Thoracic aorta (tissue), 2 donors: Measurements from ENCODE around the gene ZNF41. TPM values are rescaled to one million over a fixed set of nuclear protein-coding genes. Genes with fewer than 3 reads are reported as not detected.

ENCODE experiments used
- ATAC-seq: fragments of 150-250 bp; one replicate; pipeline ENCODE4 v1.8.0; 2017; ENCODE audit warnings: low read depth; ENCODE audit not compliant: insufficient number of reproducible peaks, low FRiP score
- DNase-seq: peaks from one replicate; pipeline ENCODE4 v3.0.0-alpha.2; 2020; ENCODE audit warnings: low spot score
- H3K27ac ChIP-seq, 2 donors: fragments of 200-600 bp; sonication (generic); 1 replicate in 1 of 2; 2 replicates in 1 of 2; pipeline ENCODE4 v1.5.1; 2016; ENCODE audit warnings: mild to moderate bottlenecking in 2 of 2, moderate library complexity in 2 of 2
- H3K27me3 ChIP-seq: fragments of 200-600 bp; sonication (generic); replicated peaks from 2 replicates; pipeline ENCODE4 v1.6.0; 2016; ENCODE audit warnings: mild to moderate bottlenecking; ENCODE audit not compliant: insufficient read depth
- H3K36me3 ChIP-seq: fragments of 200-600 bp; sonication (generic); one replicate; pipeline ENCODE4 v1.5.1; 2016
- H3K4me1 ChIP-seq, 2 donors: fragments of 200-600 bp; sonication (generic); 1 replicate in 1 of 2; 2 replicates in 1 of 2; pipeline versions ENCODE4 v1.5.1 to v1.6.0; 2016; ENCODE audit warnings: low read depth in 2 of 2, mild to moderate bottlenecking in 1 of 2; ENCODE audit not compliant: control insufficient read depth in 1 of 2
- H3K4me3 ChIP-seq: fragments of 200-600 bp; sonication (generic); 2 replicates; pipeline ENCODE4 v1.5.1; 2016; ENCODE audit warnings: mild to moderate bottlenecking
- H3K9me3 ChIP-seq: fragments of 200-600 bp; sonication (generic); 2 replicates; pipeline ENCODE4 v1.5.1; 2016
- total RNA-seq, 2 donors: library from RNA; depleted of rRNA; stranded (reverse); fragments of >200 nt; gene quantifications; one replicate each; pipeline versions ENCODE4 v1.1.0 to v1.2.3, GENCODE V29; 2016
- TF ChIP-seq, protein P1 (sequence below): fragments of 200-600 bp; sonication (generic); IDR thresholded peaks from one replicate; pipeline ENCODE4 v1.5.1; 2019; ENCODE audit warnings: antibody characterized with exemption

The ZNF41 gene
- total RNA-seq, 2 donors from 2014 or later = 8.1 to 9.1 TPM

DNA sequence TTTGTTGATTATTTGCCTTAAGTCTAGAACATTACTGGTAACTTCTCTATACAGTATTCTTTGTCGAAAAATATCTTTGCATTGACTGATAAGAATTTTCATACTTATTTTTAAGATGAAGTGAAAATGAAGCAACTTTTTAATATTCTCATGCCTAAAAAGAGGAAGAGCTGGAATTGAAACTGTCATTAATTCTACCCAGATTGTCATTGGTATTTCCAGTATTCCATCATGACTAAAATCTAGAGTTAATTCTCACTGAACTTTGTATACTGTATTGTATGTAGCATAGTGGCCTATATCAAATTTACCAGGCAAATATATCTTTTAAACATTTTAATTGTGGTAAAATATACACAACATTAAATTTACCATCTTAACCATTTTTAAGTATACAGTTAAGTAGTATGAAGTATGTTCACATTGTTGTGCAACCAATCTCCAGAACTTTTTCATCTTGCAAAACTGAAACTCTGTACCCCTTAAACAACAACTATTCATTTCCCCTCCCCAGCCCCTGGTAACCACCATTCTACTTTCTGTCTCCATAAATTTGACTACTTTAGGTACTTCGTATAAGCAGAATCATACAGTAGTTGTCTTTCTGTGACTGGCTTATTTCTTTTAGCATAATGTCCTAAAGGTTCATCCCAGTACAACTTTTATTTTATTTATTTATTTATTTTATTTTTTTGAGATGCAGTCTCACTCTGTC, 24.3 kb upstream of the ZNF41 start:
- Histone ChIP-seq H3K4me1 (no peaks in the 10 kb centered on the region), H3K27ac (no peak overlapping the region), H3K36me3 (no peaks in the 10 kb centered on the region), H3K4me3 (no peak overlapping the region), H3K27me3 (no peaks in the 10 kb centered on the region), H3K9me3 (no peaks in the 10 kb centered on the region)
- TF ChIP-seq, protein P1, sequence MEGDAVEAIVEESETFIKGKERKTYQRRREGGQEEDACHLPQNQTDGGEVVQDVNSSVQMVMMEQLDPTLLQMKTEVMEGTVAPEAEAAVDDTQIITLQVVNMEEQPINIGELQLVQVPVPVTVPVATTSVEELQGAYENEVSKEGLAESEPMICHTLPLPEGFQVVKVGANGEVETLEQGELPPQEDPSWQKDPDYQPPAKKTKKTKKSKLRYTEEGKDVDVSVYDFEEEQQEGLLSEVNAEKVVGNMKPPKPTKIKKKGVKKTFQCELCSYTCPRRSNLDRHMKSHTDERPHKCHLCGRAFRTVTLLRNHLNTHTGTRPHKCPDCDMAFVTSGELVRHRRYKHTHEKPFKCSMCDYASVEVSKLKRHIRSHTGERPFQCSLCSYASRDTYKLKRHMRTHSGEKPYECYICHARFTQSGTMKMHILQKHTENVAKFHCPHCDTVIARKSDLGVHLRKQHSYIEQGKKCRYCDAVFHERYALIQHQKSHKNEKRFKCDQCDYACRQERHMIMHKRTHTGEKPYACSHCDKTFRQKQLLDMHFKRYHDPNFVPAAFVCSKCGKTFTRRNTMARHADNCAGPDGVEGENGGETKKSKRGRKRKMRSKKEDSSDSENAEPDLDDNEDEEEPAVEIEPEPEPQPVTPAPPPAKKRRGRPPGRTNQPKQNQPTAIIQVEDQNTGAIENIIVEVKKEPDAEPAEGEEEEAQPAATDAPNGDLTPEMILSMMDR = no peak
- DNase-seq (no peak), ATAC-seq (no peak)

DNA sequence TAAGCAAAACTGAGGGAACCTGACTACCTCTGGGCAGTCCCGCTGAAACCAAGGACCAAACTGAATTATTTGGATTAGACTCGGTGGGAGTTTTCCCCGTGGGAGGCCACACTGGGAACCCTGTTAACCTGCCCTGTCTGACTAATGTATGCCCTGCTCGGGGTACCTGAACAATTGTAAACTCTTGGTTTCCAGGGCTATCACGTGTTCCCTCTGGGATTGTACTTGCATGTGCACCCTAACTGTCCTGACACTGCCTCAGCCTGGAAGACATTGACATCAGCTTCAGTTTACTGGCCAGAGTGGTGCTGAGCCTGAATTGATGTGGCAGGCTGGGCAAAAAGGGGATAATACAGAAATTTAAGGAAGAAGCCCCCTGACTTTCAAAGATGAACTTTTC, 20.1 kb upstream of the ZNF41 start:
- no peak overlapping the region for H3K27ac ChIP-seq
- no peak for DNase-seq
- TF ChIP-seq, protein P1 = no peak

DNA sequence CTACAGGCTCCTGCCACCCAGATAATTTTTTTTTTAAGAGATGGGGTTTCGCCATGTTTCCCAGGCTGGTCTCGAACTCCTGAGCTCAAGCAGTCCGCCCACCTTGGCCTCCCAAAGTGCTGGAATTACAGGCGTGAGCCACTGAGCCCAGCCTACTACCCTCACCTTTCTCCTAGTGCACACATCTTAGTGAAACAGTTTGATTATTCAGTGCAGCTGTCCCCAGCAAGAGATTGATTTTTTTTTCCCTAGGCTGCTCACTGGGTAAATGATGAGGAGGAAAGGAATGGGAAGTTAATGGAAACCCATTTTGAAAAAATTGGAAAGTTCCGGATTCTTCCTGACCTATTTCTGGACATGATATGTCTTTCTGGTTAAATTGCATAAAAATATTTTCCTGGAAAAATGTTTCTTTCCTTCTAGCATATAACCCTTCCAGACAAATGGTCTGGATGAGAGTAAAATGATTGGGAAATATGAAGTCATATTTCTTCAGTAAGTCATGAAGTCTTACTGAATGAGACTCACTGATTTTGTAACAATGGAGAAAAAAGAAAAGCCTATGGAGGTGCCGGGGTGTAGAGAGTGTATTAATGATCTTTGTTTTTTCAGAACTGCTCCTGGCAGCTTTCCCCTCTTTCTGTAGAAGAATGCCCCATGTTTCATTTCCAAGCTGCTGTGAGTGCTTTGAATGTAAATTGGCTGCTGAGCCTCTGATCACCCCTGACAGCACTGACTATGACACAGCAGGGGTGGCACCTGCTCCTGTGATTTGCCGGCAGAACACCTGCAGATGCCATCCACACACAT, 19.5 kb upstream of the ZNF41 start:
- no peaks in the 10 kb centered on the region for H3K9me3 ChIP-seq
- TF ChIP-seq, protein P1 = no peak
- H3K27ac ChIP-seq = no peak overlapping the region
- no peaks in the 10 kb centered on the region for H3K4me1 ChIP-seq
- no peaks in the 10 kb centered on the region for H3K27me3 ChIP-seq
- DNase-seq (no peak), ATAC-seq (no peak)
- H3K4me3 ChIP-seq = no peak overlapping the region
- H3K36me3 ChIP-seq = no peaks in the 10 kb centered on the region

More for the DNA sequence above, 20.1 kb upstream of the ZNF41 start:
- H3K36me3 ChIP-seq = no peaks in the 10 kb centered on the region
- no peaks in the 10 kb centered on the region for H3K27me3 ChIP-seq
- no peak for ATAC-seq
- no peaks in the 10 kb centered on the region for H3K9me3 ChIP-seq
- no peaks in the 10 kb centered on the region for H3K4me1 ChIP-seq
- no peak overlapping the region for H3K4me3 ChIP-seq

DNA sequence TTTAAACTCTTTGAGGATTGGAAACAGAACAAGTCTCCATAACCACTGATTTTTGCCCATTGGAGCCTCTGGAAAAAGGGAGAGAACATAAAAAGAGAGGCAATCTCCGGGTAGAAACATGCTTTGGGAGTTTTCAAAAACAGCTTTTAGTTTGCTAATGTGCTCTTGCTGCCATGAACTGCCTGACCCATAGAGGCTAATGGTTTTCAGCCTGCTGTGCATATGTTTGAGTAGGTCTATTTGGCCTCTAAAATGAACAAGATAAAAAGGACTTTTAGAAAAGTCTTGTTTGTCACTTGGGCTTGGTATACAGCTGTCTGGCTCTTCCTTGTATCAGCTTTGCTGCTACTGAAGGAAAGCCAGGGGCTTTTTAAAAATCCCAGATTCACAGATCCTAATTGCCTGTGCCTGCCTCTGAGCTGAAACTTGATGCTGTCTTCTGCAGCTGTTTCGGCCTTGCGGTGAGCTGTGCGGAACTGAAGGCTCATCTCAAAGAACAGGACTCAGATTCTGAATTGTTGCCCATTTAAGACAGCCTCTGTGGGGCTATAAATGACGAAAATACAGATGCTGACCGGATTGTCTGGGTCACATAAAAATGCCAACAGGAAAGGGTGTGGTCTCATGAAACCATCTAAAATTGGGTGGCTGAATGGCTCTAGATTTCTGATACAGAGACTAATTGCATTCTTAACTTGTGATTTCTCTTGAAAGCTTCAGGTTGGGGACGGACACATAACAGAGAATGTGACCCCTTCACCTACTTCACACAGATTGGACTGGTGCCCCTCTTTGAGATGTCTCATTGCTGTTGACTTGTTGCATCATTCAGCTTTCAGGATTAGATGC, 18.4 kb upstream of the ZNF41 start:
- ATAC-seq = no peak
- Histone ChIP-seq H3K36me3 (no peaks in the 10 kb centered on the region), H3K4me3 (no peak overlapping the region), H3K9me3 (no peaks in the 10 kb centered on the region), H3K27ac (no peak overlapping the region), H3K4me1 (no peaks in the 10 kb centered on the region), H3K27me3 (no peaks in the 10 kb centered on the region)
- TF ChIP-seq, protein P1 = no peak
- no peak for DNase-seq

DNA sequence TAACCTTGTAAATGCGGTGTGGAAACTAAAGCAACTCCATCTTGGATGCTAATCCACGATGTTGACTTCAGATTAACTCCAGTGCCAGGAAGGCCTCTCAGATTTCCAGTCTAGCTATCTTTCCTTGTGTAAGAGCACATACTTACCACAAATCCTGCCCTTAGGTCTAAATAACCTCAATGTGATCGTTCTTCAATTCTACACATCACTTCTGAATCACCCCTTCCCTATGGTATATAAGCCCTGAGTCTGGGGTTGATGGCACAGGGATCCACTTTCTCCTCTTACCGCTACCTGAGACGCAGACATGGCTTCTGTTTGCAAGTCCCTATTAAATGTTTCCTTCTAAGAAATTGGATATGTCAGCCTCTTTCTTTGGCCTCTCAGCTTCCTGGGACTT, 17.5 kb upstream of the ZNF41 start:
- no peaks in the 10 kb centered on the region for H3K4me1 ChIP-seq
- no peaks in the 10 kb centered on the region for H3K9me3 ChIP-seq
- no peak overlapping the region for H3K4me3 ChIP-seq
- H3K27me3 ChIP-seq = no peaks in the 10 kb centered on the region
- no peak overlapping the region for H3K27ac ChIP-seq
- TF ChIP-seq, protein P1 = no peak
- DNase-seq = no peak
- no peaks in the 10 kb centered on the region for H3K36me3 ChIP-seq
- ATAC-seq = no peak
